ENCODE results near the gene SEC24C. TPM values are rescaled to one million over a fixed set of nuclear protein-coding genes. Genes with fewer than 3 reads are reported as not detected.
"Not testable (repeated sequence)": the region's sequence is repeated elsewhere in the genome, so short reads cannot be mapped to it uniquely, and the experiment has no call there.

SEC24C gene, protein sequence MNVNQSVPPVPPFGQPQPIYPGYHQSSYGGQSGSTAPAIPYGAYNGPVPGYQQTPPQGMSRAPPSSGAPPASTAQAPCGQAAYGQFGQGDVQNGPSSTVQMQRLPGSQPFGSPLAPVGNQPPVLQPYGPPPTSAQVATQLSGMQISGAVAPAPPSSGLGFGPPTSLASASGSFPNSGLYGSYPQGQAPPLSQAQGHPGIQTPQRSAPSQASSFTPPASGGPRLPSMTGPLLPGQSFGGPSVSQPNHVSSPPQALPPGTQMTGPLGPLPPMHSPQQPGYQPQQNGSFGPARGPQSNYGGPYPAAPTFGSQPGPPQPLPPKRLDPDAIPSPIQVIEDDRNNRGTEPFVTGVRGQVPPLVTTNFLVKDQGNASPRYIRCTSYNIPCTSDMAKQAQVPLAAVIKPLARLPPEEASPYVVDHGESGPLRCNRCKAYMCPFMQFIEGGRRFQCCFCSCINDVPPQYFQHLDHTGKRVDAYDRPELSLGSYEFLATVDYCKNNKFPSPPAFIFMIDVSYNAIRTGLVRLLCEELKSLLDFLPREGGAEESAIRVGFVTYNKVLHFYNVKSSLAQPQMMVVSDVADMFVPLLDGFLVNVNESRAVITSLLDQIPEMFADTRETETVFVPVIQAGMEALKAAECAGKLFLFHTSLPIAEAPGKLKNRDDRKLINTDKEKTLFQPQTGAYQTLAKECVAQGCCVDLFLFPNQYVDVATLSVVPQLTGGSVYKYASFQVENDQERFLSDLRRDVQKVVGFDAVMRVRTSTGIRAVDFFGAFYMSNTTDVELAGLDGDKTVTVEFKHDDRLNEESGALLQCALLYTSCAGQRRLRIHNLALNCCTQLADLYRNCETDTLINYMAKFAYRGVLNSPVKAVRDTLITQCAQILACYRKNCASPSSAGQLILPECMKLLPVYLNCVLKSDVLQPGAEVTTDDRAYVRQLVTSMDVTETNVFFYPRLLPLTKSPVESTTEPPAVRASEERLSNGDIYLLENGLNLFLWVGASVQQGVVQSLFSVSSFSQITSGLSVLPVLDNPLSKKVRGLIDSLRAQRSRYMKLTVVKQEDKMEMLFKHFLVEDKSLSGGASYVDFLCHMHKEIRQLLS
- total RNA-seq: 119 TPM in 2 replicates

- intact Hi-C loops (cut with micrococcal nuclease): loop anchor here (1.0 to 5.0 kb wide), 5 partner anchors 14 to 497 kb away; partner anchors contain the start of genes DNAJC9, PPP3CB and ZSWIM8
- peak; percentile 93 for DNase-seq (ENCODE audit: low spot score)
- H3K4me1 Mint-ChIP-seq (ENCODE audit: low read depth): peaks cover 27% of the 10 kb centered on the region
- H3K27me3 Mint-ChIP-seq (ENCODE audit: low read depth): no peaks in the 10 kb centered on the region
- no peaks in the 10 kb centered on the region for H3K9me3 Mint-ChIP-seq
- H3K4me3 Mint-ChIP-seq (ENCODE audit: low read depth): peak within 1 kb of the TSS; percentile 97
- H3K27ac Mint-ChIP-seq: peak within 1 kb of the TSS; percentile 100
- H3K36me3 Mint-ChIP-seq (ENCODE audit: low read depth): peaks cover 32% of the 10 kb centered on the region
Observed at GRCh38 chr10:73743905-73744663, at the start of gene SEC24C. TSS of gene SEC24C (plus strand) at chr10:73744372. CDS start at chr10:73746833, 2,461 bp downstream.

DNA sequence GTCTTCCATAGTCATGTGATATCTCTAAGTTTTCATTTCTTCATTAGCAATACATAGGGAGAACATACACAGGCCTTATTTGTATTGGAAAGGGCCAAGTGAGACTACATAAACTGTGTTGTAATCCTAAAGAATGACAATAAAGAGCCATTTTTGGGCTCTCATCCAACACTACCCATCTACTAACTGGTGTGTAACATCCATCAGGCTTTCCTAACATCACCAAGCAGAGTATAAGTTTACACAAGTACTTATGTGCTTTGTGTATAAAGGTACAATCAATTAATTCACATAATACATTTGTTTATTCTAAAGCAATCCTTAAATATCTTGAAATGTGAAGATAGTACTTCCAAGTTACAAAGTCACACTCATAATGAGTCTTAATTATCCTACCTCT, 48.9 kb upstream of the SEC24C start:
- H3K9me3 Mint-ChIP-seq; H3K4me1 Mint-ChIP-seq (ENCODE audit: low read depth); DNase-seq (ENCODE audit: low spot score); intact Hi-C loops (cut with micrococcal nuclease); H3K27ac Mint-ChIP-seq; H3K27me3 Mint-ChIP-seq (ENCODE audit: low read depth); H3K4me3 Mint-ChIP-seq (ENCODE audit: low read depth): not testable (repeated sequence)
- peaks cover 13% of the 10 kb centered on the region for H3K36me3 Mint-ChIP-seq (ENCODE audit: low read depth)

DNA sequence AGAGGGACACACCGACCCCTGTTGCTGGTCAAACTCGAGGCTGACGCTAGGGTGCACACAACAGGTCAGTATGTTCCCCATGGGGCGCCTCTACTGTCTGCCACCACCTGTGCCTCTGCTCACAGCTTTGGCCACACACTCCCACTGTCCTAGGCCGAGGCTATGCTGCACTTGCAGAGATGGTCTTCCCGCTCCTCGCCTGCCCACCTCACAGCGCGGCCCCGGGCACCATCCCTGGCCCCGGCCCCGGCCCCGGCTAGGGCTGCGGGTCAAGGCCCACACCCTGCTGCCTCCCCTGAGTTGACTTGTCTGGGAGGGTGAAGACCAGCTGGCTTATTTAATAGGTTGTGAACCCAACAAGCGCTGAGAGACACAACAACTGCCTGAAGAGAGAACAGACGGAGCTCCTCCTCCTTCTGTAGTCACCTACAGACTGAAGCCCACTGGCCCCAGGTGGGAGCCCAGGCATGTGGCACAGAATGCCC, 46.5 kb upstream of the SEC24C start, which contains the start of gene AGAP5:
Gene AGAP5 (minus strand): TSS at position 435 of the 485 bp plus-strand sequence. CDS start 354 bp downstream, at position 81.
- H3K36me3 Mint-ChIP-seq (ENCODE audit: low read depth): peaks cover 25% of the 10 kb centered on the region
- DNase-seq (ENCODE audit: low spot score); H3K4me1 Mint-ChIP-seq (ENCODE audit: low read depth); intact Hi-C loops (cut with micrococcal nuclease); H3K27me3 Mint-ChIP-seq (ENCODE audit: low read depth); H3K9me3 Mint-ChIP-seq; H3K27ac Mint-ChIP-seq; H3K4me3 Mint-ChIP-seq (ENCODE audit: low read depth): not testable (repeated sequence)

GRCh38 chr10:73698819-73699218, 45.4 kb upstream of the SEC24C start:
- DNase-seq (ENCODE audit: low spot score); H3K4me3 Mint-ChIP-seq (ENCODE audit: low read depth); H3K9me3 Mint-ChIP-seq; H3K27me3 Mint-ChIP-seq (ENCODE audit: low read depth); H3K27ac Mint-ChIP-seq; intact Hi-C loops (cut with micrococcal nuclease); H3K4me1 Mint-ChIP-seq (ENCODE audit: low read depth): not testable (repeated sequence)
- H3K36me3 Mint-ChIP-seq (ENCODE audit: low read depth): peaks cover 27% of the 10 kb centered on the region

DNA sequence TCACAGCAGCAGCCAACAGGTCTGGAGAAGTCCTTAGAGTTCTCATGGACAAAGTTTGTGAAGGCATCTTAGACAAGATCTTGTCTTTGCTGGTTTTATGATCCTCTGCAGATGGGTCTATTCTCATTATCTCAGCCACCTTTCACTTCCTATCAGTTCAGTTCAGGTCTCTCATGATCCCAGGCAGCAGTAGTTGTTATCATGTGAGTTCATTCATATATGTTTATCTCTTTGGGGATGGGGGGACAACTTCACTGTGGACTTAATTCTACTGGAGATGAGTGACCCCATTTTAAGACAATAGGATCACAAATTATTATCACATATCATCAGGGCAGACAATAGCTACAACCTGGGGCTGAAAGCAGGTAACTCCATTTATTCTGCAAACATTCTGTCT, 40.2 kb upstream of the SEC24C start:
- intact Hi-C loops (cut with micrococcal nuclease); H3K4me1 Mint-ChIP-seq (ENCODE audit: low read depth); H3K9me3 Mint-ChIP-seq; H3K27ac Mint-ChIP-seq; DNase-seq (ENCODE audit: low spot score); H3K27me3 Mint-ChIP-seq (ENCODE audit: low read depth); H3K4me3 Mint-ChIP-seq (ENCODE audit: low read depth): not testable (repeated sequence)
- peaks cover 25% of the 10 kb centered on the region for H3K36me3 Mint-ChIP-seq (ENCODE audit: low read depth)

DNA sequence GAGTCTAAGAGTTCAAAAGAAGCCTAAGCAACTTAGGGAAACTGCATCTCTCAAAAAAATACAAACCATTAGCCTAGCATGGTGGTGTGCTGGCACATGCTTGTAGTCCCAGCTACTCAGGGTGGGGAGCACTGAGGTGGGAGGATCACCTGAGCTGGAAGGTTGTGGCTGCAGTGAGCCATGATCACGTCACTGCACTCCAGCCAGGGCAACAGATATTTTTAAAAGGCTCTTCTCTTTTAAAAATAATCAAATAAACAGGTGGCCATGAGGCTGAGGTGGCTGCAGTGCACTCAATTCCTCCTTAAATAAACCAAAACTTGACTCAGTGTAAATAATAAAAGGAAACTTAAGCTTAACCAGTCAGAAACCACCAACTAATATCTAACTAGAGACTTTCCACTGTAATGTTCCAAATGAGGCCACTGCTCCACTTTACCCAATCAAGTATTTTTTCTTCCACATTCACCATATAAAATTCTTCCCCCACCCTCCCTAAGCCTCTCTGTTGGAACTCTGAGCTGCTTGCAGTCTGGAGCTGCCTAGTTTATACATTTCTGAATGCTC, 38.6 kb upstream of the SEC24C start:
- H3K36me3 Mint-ChIP-seq (ENCODE audit: low read depth): peaks cover 30% of the 10 kb centered on the region
- H3K4me1 Mint-ChIP-seq (ENCODE audit: low read depth); H3K27ac Mint-ChIP-seq; intact Hi-C loops (cut with micrococcal nuclease); DNase-seq (ENCODE audit: low spot score); H3K9me3 Mint-ChIP-seq; H3K4me3 Mint-ChIP-seq (ENCODE audit: low read depth); H3K27me3 Mint-ChIP-seq (ENCODE audit: low read depth): not testable (repeated sequence)

DNA sequence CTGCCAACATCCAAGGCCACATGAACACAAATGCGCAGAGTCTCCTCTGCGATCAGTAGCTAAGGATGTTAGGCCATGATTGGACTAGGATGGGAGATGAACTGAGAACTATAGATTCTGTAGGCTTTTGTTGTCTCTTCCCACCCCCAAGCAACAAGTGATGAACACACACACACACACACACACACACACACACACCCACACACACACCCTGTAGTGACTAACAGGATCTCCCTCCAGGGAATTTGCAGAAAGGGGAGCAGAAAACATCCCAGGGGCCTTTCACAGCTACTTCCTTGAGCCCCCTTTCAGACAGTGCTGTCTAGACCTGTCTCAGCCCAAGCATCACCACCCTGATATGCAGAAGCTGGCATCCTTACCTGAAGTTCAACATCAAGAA, 37.7 kb upstream of the SEC24C start:
- H3K4me1 Mint-ChIP-seq (ENCODE audit: low read depth); H3K4me3 Mint-ChIP-seq (ENCODE audit: low read depth); H3K9me3 Mint-ChIP-seq; intact Hi-C loops (cut with micrococcal nuclease); DNase-seq (ENCODE audit: low spot score); H3K27me3 Mint-ChIP-seq (ENCODE audit: low read depth); H3K27ac Mint-ChIP-seq: not testable (repeated sequence)
- H3K36me3 Mint-ChIP-seq (ENCODE audit: low read depth): peaks cover 29% of the 10 kb centered on the region

GRCh38 chr10:73707628-73708027, 36.5 kb upstream of the SEC24C start:
- H3K36me3 Mint-ChIP-seq (ENCODE audit: low read depth): peaks cover 26% of the 10 kb centered on the region
- H3K9me3 Mint-ChIP-seq; H3K4me3 Mint-ChIP-seq (ENCODE audit: low read depth); DNase-seq (ENCODE audit: low spot score); H3K4me1 Mint-ChIP-seq (ENCODE audit: low read depth); H3K27ac Mint-ChIP-seq; intact Hi-C loops (cut with micrococcal nuclease); H3K27me3 Mint-ChIP-seq (ENCODE audit: low read depth): not testable (repeated sequence)

- DNase-seq (ENCODE audit: low spot score); H3K27ac Mint-ChIP-seq; H3K4me1 Mint-ChIP-seq (ENCODE audit: low read depth); intact Hi-C loops (cut with micrococcal nuclease); H3K4me3 Mint-ChIP-seq (ENCODE audit: low read depth); H3K27me3 Mint-ChIP-seq (ENCODE audit: low read depth); H3K9me3 Mint-ChIP-seq: not testable (repeated sequence)
- H3K36me3 Mint-ChIP-seq (ENCODE audit: low read depth): peaks cover 26% of the 10 kb centered on the region
Observed at GRCh38 chr10:73708122-73708521, 36.0 kb upstream of the SEC24C start.

- H3K27me3 Mint-ChIP-seq (ENCODE audit: low read depth); DNase-seq (ENCODE audit: low spot score); H3K4me3 Mint-ChIP-seq (ENCODE audit: low read depth); intact Hi-C loops (cut with micrococcal nuclease); H3K9me3 Mint-ChIP-seq; H3K4me1 Mint-ChIP-seq (ENCODE audit: low read depth); H3K27ac Mint-ChIP-seq: not testable (repeated sequence)
- peaks cover 28% of the 10 kb centered on the region for H3K36me3 Mint-ChIP-seq (ENCODE audit: low read depth)
Observed at GRCh38 chr10:73711683-73712082, 32.5 kb upstream of the SEC24C start.

DNA sequence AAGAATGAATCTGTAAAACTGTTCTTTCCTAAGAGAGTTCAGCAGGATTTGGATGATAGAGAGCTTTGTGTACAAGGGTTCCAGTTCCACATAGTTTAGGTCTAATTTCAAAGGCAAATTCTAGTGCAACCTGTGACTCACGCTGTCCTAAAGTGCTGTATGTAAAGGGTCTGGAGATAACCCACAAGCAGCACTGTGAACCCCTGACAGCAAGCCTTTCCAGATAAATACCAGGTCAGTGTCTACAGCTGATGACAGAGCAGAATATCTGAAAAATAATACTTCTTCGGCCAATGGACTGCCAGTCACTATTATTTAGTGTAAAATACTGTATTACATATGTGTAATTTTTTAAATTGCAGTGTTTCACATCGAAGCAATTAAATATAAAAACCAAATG, 30.3 kb upstream of the SEC24C start:
- intact Hi-C loops (cut with micrococcal nuclease); H3K4me3 Mint-ChIP-seq (ENCODE audit: low read depth); DNase-seq (ENCODE audit: low spot score); H3K27ac Mint-ChIP-seq; H3K27me3 Mint-ChIP-seq (ENCODE audit: low read depth); H3K4me1 Mint-ChIP-seq (ENCODE audit: low read depth); H3K9me3 Mint-ChIP-seq: not testable (repeated sequence)
- H3K36me3 Mint-ChIP-seq (ENCODE audit: low read depth): peaks cover 49% of the 10 kb centered on the region

DNA sequence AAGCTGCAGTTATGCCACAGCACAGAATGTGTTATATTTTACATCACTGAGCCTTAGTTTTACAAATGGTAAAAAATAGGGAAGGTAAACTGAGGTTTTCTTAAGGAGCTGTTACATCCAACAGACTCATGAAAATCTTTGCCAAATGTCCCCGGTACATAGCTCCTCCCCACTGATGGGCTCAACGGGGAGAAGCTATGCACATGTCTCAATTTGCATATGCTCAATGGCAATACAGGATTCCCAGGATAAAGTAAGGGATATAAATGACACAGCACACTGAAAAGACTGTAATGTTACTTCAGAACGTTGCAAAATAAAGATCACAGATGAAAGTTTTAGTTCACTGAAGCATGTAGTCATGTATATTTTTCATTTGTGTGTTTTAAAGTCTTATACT, 29.7 kb upstream of the SEC24C start:
- H3K9me3 Mint-ChIP-seq; H3K4me3 Mint-ChIP-seq (ENCODE audit: low read depth); DNase-seq (ENCODE audit: low spot score); intact Hi-C loops (cut with micrococcal nuclease); H3K27me3 Mint-ChIP-seq (ENCODE audit: low read depth); H3K4me1 Mint-ChIP-seq (ENCODE audit: low read depth); H3K27ac Mint-ChIP-seq: not testable (repeated sequence)
- H3K36me3 Mint-ChIP-seq (ENCODE audit: low read depth): peaks cover 54% of the 10 kb centered on the region

Data from activated T-helper 2 cell treated with anti-CD3 and anti-CD28 coated beads, Interferon-gamma antibody, Interleukin-2, Interleukin-4, amounts not matched to agents 10 μg/mL and 5 μg/mL and 100 μg/mL, durations not matched to agents 14 hours and 24 hours and 36 hours (primary cell).